T-cell (primary cell): Measurements from ENCODE around the gene ZDHHC7. TPM values are rescaled to one million over a fixed set of nuclear protein-coding genes. Genes with fewer than 3 reads are reported as not detected.

Experiments
- ATAC-seq, 4 experiments: fragments of 200-7000 bp in 3 of 4; fragments of 150-1000 bp in 1 of 4; cut with Tn5 transposase; replicated peaks in 1 of 4; 1 replicate in 3 of 4; 2 replicates in 1 of 4; pipeline ENCODE4 v1.10.0; 2021; ENCODE audit warnings: moderate library complexity in 3 of 4, mild to moderate bottlenecking in 2 of 4, moderate number of reproducible peaks in 1 of 4
- CTCF ChIA-PET, 2 donors: fragments of 300-600 bp; sonication (Branson Sonifier 250); formaldehyde crosslinking; loops; one replicate each; lab custom pipeline; 2022; ENCODE audit warnings: antibody characterized with exemption in 2 of 2; lab: Charles Lee
- POLR2A ChIA-PET, 2 donors: fragments of 300-600 bp; sonication (Branson Sonifier 250); formaldehyde crosslinking; loops; one replicate each; lab custom pipeline; 2022; ENCODE audit warnings: antibody characterized with exemption in 2 of 2; lab: Charles Lee
- DNase-seq, 35 experiments: peaks; one replicate each; pipeline versions ENCODE4 v3.0.0 to v3.0.0-alpha.2; 2013 to 2023
- H3K27ac ChIP-seq: one replicate; pipeline ENCODE4 v1.5.1; 2013; ENCODE audit warnings: low read length
- H3K27me3 ChIP-seq, 2 experiments: replicated peaks in 1 of 2; 1 replicate in 1 of 2; 2 replicates in 1 of 2; pipeline versions ENCODE4 v1.6.1 to v1.7.0; 2013; ENCODE audit warnings: low read length in 1 of 2, mixed read lengths in 1 of 2; ENCODE audit not compliant: control insufficient read depth in 2 of 2, insufficient read depth in 2 of 2; ENCODE audit errors: extremely low read depth in 1 of 2
- H3K36me3 ChIP-seq, 2 donors: 1 replicate in 1 of 2; 2 replicates in 1 of 2; pipeline versions ENCODE4 v1.6.1 to v1.7.0; 2013; ENCODE audit warnings: low read length in 1 of 2; ENCODE audit not compliant: control insufficient read depth in 2 of 2, insufficient read depth in 1 of 2; ENCODE audit errors: extremely low read depth in 1 of 2
- H3K4me1 ChIP-seq, 2 experiments: 1 replicate in 1 of 2; 2 replicates in 1 of 2; pipeline versions ENCODE4 v1.6.1 to v1.7.0; 2013; ENCODE audit warnings: low read length in 2 of 2, mixed read lengths in 1 of 2; ENCODE audit not compliant: insufficient read depth in 2 of 2, control insufficient read depth in 1 of 2; ENCODE audit errors: extremely low read depth in 1 of 2
- H3K4me3 ChIP-seq, 2 donors: 1 replicate in 1 of 2; 2 replicates in 1 of 2; pipeline versions ENCODE4 v1.5.1 to v1.7.0; 2013; ENCODE audit warnings: mild to moderate bottlenecking in 2 of 2, low read length in 1 of 2, moderate library complexity in 1 of 2; ENCODE audit not compliant: control insufficient read depth in 1 of 2; ENCODE audit errors: extremely low read depth in 1 of 2
- H3K9me3 ChIP-seq: 2 replicates; pipeline ENCODE4 v1.7.0; 2013
- H3K27ac Mint-ChIP-seq, 2 donors: one replicate each; pipeline ENCODE4 v1.8.0; 2020 to 2021; ENCODE audit warnings: mild to moderate bottlenecking in 2 of 2, mixed read lengths in 2 of 2
- H3K27me3 Mint-ChIP-seq, 2 donors: one replicate each; pipeline ENCODE4 v1.8.0; 2021 to 2022; ENCODE audit warnings: mixed read lengths in 2 of 2
- H3K36me3 Mint-ChIP-seq: one replicate; pipeline ENCODE4 v1.8.0; 2021; ENCODE audit warnings: mixed read lengths
- H3K4me1 Mint-ChIP-seq, 3 donors: one replicate each; pipeline ENCODE4 v1.8.0; 2020 to 2022; ENCODE audit warnings: mixed read lengths in 3 of 3, mild to moderate bottlenecking in 1 of 3
- H3K4me3 Mint-ChIP-seq, 3 donors: one replicate each; pipeline ENCODE4 v1.8.0; 2020 to 2022; ENCODE audit warnings: mild to moderate bottlenecking in 3 of 3, mixed read lengths in 3 of 3, moderate library complexity in 3 of 3
- H3K9me3 Mint-ChIP-seq, 3 donors: one replicate each; pipeline ENCODE4 v1.8.0; 2020 to 2022; ENCODE audit warnings: mixed read lengths in 3 of 3
- WGBS: methylation state at CpG from one replicate; pipeline ENCODE4 v1.1.5; 2013; ENCODE audit warnings: missing lambda C conversion rate; ENCODE audit not compliant: insufficient coverage; 5-methylcytosine and 5-hydroxymethylcytosine counted together
- total RNA-seq, 35 experiments: library from RNA in 6 of 35; stranded (reverse) in 6 of 35; fragments of 120-200 nt in 1 of 35; gene quantifications; one replicate each; pipeline versions ENCODE4 v1.2.1 to v1.2.4 and lab custom pipeline; 2013 to 2026

The ZDHHC7 gene
- total RNA-seq, 5 donors from 2014 or later (not counting 1 experiment from before 2014, with no cell fraction given): 33.5 to 43.9 (median 38.7) TPM

DNA sequence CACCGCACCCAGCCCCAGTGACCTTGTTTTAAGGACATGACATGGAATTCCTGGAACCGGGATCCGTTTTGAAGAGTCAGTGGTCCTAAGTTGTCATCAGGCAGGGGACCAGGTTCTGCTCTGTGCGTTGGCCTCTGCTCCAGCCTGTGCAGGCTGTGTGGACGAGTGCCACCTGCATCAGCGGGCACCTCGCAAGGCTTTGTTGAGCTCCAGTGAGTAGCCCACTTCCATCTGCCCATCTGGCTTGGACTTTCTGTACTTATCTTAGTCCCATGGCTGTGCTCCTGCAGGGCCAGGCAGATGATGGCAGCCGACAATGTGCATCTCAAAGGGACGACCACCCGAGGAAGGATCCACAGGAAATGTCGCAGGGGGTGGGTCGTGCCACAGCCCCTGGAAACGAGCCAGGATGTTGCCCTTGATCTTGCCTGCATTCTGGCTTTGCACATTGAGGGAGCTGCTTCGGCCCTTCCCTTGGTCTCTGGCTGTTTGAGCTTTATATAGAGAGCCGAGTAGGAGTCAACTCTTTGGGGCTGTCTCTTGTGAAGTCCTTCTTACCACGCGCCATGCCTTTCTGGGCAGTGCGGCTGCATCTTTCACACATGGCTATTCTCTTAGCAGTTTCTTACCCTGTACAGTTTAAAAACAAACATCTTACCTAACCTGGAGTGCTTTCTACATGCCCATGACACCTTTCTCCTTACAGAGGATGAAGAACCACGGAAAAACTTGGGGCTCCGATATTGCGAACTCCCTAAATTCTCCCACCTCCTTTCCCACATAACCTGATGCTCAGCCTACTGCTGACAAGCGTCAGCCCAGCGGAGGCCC lies 34.5 kb upstream of the ZDHHC7 start:
- H3K27me3 Mint-ChIP-seq: no peaks in the 10 kb centered on the region
- no peak overlapping the region for H3K27ac ChIP-seq
- no peak for DNase-seq
- H3K36me3 ChIP-seq: peaks cover 0 to 8% of the 10 kb centered on the region in 2 donors
- no peaks in the 10 kb centered on the region for H3K9me3 ChIP-seq
- ChIA-PET POLR2A (no interaction called here), CTCF (no interaction called here)
- WGBS: 79% methylated on average over 22 of the region's 23 CpGs
- peaks cover 10 to 24% of the 10 kb centered on the region in 2 experiments for H3K4me1 ChIP-seq
- H3K4me3 Mint-ChIP-seq: peak overlapping the region in 1 of 3 donors; percentile 76
- peaks cover 16% of the 10 kb centered on the region for H3K36me3 Mint-ChIP-seq
- no peak overlapping the region for H3K4me3 ChIP-seq
- H3K27ac Mint-ChIP-seq: peak overlapping the region in 1 of 2 donors; percentile 86
- ATAC-seq: no peak
- peaks cover 30 to 36% (median 33%) of the 10 kb centered on the region in 3 donors for H3K4me1 Mint-ChIP-seq
- no peaks in the 10 kb centered on the region for H3K9me3 Mint-ChIP-seq
- no peaks in the 10 kb centered on the region for H3K27me3 ChIP-seq

DNA sequence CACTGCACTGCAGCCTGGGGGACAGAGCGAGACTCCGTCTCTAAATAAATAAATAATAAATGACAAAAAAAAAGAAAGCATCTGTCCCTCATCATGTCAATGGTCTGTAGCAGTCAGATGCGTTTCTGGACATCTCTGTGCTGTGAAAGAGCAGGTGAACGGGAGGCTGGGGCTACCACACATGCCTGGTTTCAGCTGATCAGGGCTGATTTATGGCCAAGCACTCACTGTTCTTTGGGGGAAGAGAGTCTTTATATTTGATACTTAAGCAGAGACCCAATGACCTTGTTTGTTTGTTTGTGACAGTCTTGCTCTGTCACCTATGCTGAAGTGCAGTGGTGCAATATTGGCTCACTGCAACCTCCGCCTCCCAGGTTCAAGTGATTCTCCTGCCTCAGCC lies 33.7 kb upstream of the ZDHHC7 start:
- Mint-ChIP-seq H3K36me3 (peaks cover 16% of the 10 kb centered on the region), H3K9me3 (no peaks in the 10 kb centered on the region), H3K4me1 (peaks cover 28 to 36% (median 30%) of the 10 kb centered on the region in 3 donors), H3K4me3 (no peak overlapping the region), H3K27me3 (no peaks in the 10 kb centered on the region), H3K27ac (no peak overlapping the region)
- Histone ChIP-seq H3K36me3 (peaks cover 2 to 8% of the 10 kb centered on the region in 2 donors), H3K27ac (no peak overlapping the region), H3K9me3 (no peaks in the 10 kb centered on the region), H3K27me3 (no peaks in the 10 kb centered on the region), H3K4me1 (peaks cover 8 to 24% of the 10 kb centered on the region in 2 experiments), H3K4me3 (no peak overlapping the region)
- CTCF ChIA-PET: no interaction called here
- no peak for ATAC-seq
- POLR2A ChIA-PET: no interaction called here
- no peak for DNase-seq
- 95% methylated on average over 2 of the region's 5 CpGs for WGBS

- H3K4me3 ChIP-seq: no peak overlapping the region
- CTCF ChIA-PET: no interaction called here
- H3K4me1 ChIP-seq: peaks cover 5 to 19% of the 10 kb centered on the region in 2 experiments
- Mint-ChIP-seq H3K4me3 (no peak overlapping the region), H3K4me1 (peaks cover 17 to 18% (median 17%) of the 10 kb centered on the region in 3 donors), H3K9me3 (no peaks in the 10 kb centered on the region), H3K27me3 (no peaks in the 10 kb centered on the region), H3K36me3 (peaks cover 13% of the 10 kb centered on the region), H3K27ac (no peak overlapping the region)
- H3K27me3 ChIP-seq: no peaks in the 10 kb centered on the region
- no peak for ATAC-seq
- no peak overlapping the region for H3K27ac ChIP-seq
- H3K36me3 ChIP-seq: peaks cover 2 to 8% of the 10 kb centered on the region in 2 donors
- DNase-seq: no peak
- POLR2A ChIA-PET: no interaction called here
- H3K9me3 ChIP-seq: no peaks in the 10 kb centered on the region
- 100% methylated on average over 2 of the region's 6 CpGs for WGBS
Observed at GRCh38 chr16:85042606-85043005, 31.3 kb upstream of the ZDHHC7 start.

DNA sequence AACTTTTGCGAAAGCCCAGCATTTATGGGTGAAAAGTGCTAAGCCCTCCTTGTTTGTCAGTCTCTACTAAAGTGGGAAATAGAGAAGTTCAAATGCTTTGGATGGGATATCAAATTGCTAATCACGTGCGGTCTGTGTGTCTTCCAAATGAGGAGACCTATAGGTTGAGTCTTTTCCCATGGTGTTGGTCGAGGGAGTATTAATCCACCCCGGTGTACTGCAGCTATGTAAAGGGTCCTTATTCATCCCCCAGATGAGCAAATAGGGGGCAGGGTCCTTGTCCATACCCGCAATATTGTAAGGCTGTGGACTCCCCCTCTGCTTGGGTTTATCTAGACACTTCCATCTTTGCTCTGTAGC lies 30.8 kb upstream of the ZDHHC7 start:
- Mint-ChIP-seq H3K27me3 (no peaks in the 10 kb centered on the region), H3K27ac (no peak overlapping the region), H3K4me3 (no peak overlapping the region), H3K4me1 (peaks cover 12 to 14% (median 14%) of the 10 kb centered on the region in 3 donors), H3K9me3 (no peaks in the 10 kb centered on the region), H3K36me3 (peaks cover 14% of the 10 kb centered on the region)
- H3K4me1 ChIP-seq: peaks cover 3 to 14% of the 10 kb centered on the region in 2 experiments
- H3K9me3 ChIP-seq: no peaks in the 10 kb centered on the region
- CTCF ChIA-PET: no interaction called here
- no peak overlapping the region for H3K4me3 ChIP-seq
- peaks cover 2 to 6% of the 10 kb centered on the region in 2 donors for H3K36me3 ChIP-seq
- ATAC-seq (no peak), DNase-seq (no peak)
- POLR2A ChIA-PET: no interaction called here
- no peak overlapping the region for H3K27ac ChIP-seq
- no peaks in the 10 kb centered on the region for H3K27me3 ChIP-seq
- no CpG with 5 or more reads among the region's 6 CpGs for WGBS

DNA sequence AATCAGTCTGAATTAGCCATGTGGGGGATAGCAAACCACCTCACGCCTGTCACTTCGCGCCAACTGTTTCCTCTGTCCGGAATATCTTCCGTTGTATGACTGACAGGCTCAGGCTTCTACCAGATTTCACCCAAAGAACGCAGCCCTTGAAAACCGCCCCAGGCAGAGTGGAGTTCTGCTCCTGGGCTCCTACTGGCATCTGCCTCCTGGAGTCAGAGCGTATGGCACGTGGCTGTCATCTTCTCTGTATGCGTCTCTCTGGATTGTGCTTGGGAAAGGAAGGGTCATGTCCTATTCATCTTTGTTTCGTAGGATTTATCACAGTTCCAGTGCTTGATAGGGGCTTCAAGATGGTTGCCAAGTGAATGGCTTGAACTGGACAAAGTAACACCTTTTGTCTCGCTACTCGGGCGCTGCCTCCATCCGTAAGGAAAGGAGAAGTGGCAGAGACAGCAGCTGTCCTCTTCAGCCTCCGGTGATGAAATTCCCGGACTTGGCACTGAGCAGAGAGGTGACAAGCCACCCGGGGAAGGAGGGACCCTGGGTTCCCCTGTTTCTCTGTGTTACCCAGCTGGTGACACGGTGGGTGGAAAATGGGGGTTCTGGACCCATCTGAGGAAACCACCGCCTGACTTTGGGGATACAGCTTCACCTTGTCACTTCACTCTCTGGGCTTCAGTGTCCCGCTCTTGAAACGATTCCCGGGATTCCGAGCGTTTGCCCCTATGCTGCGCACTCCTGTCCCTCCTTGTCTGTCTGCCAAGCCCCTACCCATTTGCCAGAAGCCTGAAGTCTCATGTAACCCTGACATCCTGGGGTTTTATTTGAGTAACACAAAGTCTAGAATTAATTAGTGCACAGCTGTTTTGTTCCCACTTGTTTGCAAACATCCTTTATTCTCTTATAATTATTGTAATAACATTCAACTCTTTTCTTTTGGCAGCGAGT lies 30.2 kb upstream of the ZDHHC7 start:
- POLR2A ChIA-PET: no interaction called here
- WGBS: 90% methylated on average over 22 of the region's 27 CpGs
- no peak for ATAC-seq
- H3K27me3 Mint-ChIP-seq: no peaks in the 10 kb centered on the region
- no peak overlapping the region for H3K4me3 ChIP-seq
- no peaks in the 10 kb centered on the region for H3K27me3 ChIP-seq
- peaks cover 5 to 8% (median 8%) of the 10 kb centered on the region in 3 donors for H3K4me1 Mint-ChIP-seq
- CTCF ChIA-PET: no interaction called here
- no peak overlapping the region for H3K27ac ChIP-seq
- no peaks in the 10 kb centered on the region for H3K9me3 ChIP-seq
- H3K36me3 Mint-ChIP-seq: peaks cover 17% of the 10 kb centered on the region
- peaks cover 2 to 8% of the 10 kb centered on the region in 2 donors for H3K36me3 ChIP-seq
- H3K4me3 Mint-ChIP-seq: no peak overlapping the region
- H3K27ac Mint-ChIP-seq: peak overlapping the region in 1 of 2 donors; percentile 22
- peaks cover 0 to 10% of the 10 kb centered on the region in 2 experiments for H3K4me1 ChIP-seq
- DNase-seq: no peak
- no peaks in the 10 kb centered on the region for H3K9me3 Mint-ChIP-seq

DNA sequence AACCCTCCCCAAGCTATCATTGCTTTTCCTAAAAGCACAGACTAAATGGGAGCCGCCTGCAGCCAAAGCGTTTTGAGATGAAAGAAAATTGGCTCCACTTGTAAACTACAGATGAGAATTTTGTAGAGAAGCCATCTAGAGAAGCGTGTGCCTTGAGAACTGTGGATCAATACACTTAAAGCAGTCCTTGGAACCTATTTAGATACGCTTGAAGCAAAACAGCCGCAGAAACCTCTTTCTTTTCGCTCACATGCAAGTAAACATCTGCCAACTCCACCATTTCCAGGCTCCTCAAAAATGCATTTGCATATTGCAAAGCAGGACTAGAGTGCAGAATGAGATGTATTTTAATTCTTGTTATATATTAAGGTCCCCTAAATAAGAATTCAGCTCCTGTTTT lies 29.4 kb upstream of the ZDHHC7 start:
- H3K4me1 ChIP-seq: peaks cover 0 to 2% of the 10 kb centered on the region in 2 experiments
- H3K36me3 ChIP-seq: peaks cover 2 to 8% of the 10 kb centered on the region in 2 donors
- Mint-ChIP-seq H3K27ac (no peak overlapping the region), H3K4me1 (peaks cover 0 to 1% (median under 1%) of the 10 kb centered on the region in 3 donors), H3K27me3 (no peaks in the 10 kb centered on the region), H3K4me3 (no peak overlapping the region), H3K36me3 (peaks cover 12% of the 10 kb centered on the region), H3K9me3 (no peaks in the 10 kb centered on the region)
- CTCF ChIA-PET: no interaction called here
- no peak for ATAC-seq
- no peak for DNase-seq
- POLR2A ChIA-PET: no interaction called here
- no peak overlapping the region for H3K27ac ChIP-seq
- H3K9me3 ChIP-seq: no peaks in the 10 kb centered on the region
- 93% methylated on average over 2 of the region's 6 CpGs for WGBS
- H3K4me3 ChIP-seq: no peak overlapping the region
- no peaks in the 10 kb centered on the region for H3K27me3 ChIP-seq
